ENCODE data around the gene TERB2.
"Not testable (repeated sequence)": the region's sequence is repeated elsewhere in the genome, so short reads cannot be mapped to it uniquely, and the experiment has no call there.

TERB2 gene

DNA sequence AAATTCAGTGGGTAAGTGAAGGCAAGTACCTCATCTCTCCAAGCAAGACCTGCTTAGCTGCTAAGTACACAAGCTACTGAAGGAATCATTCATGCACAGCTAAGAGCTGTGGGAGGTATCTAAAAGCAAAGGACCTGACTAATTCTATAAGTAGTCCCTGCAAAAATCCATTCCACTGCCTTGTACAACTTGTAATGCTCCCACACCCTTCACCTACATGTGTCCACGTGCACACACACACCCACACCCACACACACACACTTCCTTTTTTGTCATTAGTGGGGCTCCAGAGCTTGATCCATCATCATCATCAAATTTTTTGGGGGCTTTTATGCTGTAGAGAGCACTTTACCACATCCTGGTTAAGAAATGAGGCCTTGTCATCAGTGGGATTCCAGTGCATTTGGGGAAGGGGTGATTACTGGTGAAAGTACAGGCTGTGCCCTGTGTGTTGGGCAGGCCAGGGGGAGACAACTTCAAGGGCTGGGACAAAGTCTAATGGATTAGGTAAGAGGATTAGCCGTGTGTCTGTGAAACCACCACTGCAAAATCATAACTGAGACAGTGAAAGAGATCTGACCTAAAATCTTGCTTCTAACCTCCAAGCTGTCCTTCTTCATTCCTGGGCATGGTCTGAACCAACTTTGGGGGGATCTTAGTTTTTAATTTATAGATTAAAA is 47.4 kb downstream of the TERB2 start:
- DNase-seq (ENCODE audit: low spot score): not testable (repeated sequence)

DNA sequence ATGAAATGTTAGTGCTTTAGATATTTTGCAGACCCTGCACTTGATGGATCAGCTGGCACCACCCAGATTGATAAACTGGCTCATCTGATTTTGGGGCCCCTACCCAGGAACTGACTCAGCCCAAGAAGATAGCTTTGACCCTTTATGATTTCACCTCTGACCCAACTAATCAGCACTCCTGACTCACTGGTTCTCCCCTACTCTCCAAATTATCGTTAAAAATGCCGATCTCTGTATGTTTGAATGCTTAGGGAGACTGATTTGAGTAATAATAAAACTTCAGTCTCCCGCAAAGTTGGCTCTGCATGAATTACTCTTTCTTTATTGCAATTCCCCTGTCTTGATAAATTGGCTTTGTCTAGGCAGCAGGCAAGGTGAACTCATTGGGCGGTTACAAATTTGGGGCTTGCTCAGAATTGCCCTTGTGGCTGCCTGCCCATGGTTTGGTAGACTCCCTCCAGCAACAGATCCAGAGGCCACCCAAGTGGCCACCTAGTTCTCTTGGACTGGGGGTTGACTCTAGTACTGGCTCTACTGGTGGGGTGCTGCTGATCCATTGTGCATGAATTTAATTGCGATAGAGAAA is 48.2 kb downstream of the TERB2 start:
- DNase-seq (ENCODE audit: low spot score): not testable (repeated sequence)

DNA sequence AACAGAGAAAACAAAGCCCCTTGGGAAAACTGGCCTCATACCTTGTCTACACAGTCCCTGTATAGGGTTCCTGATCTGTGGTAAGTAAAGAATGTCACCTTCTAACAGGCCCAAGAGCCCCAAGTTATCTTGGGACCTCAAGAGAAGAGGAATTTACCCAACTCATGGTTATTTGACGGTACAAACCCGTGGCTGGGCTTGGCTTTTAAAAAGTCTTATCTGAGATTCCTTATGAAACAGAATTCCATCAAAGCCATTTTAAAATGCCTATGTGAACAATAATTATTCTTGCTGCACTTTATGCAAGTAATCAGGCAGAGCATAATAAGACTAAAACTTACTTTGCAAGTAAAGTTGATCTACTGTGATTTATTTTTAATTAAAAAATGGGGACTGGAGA is 52.6 kb downstream of the TERB2 start:
- no peak for DNase-seq (ENCODE audit: low spot score)

DNA sequence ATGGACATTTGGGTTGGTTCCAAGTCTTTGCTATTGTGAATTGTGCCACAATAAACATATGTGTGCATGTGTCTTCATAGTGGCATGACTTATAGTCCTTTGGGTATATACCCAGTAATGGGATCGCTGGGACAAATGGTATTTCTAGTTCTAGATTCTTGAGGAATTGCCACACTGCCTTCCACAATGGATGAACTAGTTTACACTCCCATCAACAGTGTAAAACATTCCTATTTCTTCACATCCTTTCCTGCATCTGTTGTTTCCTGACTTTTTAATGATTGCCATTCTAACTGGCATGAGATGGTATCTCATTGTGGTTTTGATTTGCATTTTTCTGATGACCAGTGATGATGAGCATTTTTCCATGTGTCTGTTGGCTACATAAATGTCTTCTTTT is 58.6 kb downstream of the TERB2 start:
- DNase-seq (ENCODE audit: low spot score): not testable (repeated sequence)

DNA sequence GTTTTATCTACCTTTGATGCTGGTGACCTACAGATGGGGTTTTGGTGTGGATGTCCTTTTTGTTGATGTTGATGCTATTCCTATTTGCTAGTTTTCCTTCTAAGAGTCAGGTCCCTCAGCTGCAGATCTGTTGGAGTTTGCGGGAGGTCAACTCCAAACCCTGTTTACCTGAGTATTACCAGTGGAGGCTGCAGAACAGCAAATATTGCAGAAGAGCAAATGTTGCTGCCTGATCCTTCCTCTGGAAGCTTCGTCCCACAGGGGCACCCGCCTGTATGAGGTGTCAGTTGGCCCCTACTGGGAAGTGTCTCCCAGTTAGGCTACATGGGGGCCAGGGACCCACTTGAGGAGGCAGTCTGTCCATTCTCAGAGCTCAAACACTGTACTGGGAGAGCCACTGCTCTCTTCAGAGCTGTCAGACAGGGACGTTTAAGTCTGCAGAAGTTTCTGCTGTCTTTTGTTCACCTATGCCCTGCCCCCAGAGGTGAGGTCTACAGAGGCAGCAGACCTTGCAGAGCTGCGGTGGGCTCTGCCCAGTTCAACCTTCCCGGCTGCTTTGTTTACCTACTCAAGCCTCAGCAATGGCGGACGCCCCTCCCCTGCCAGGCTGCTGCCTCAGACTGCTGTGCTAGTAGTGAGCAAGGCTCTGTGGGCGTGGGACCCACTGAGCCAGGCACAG is 63.9 kb downstream of the TERB2 start:
- not testable (repeated sequence) for DNase-seq (ENCODE audit: low spot score)

DNA sequence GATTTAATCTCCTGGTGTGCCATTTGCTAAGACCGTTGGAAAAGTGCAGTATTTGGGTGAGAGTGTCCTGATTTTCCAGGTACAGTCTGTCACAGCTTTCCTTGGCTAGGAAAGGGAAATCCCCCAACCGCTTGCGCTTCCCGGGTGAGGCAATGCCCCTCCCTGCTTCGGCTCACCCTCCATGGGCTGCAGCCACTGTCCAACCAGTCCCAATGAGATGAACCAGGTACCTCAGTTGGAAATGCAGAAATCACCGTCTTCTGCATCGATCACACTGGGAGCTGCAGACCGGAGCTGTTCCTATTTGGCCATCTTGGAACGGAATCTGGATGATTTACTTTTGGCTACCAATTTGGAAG is 64.4 kb downstream of the TERB2 start:
- DNase-seq (ENCODE audit: low spot score): not testable (repeated sequence)

DNA sequence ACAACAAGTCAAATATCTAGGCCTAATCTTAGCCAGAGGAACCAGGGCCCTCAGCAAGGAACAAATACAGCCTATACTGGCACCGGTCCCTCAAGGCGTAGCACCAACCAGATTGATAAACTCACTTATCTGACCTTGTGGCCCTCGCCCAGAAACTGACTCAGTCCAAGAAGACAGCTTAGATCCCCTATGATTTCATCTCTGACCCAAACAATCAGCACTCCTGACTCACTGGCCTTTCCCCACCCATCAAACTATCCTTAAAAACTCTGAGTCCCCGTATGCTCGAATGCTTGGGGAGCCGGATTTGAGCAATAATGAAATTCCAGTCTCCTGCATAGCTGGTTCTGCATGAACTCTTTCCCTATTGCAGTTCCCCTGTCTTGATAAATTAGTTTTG is 64.9 kb downstream of the TERB2 start:
- no peak for DNase-seq (ENCODE audit: low spot score)

DNA sequence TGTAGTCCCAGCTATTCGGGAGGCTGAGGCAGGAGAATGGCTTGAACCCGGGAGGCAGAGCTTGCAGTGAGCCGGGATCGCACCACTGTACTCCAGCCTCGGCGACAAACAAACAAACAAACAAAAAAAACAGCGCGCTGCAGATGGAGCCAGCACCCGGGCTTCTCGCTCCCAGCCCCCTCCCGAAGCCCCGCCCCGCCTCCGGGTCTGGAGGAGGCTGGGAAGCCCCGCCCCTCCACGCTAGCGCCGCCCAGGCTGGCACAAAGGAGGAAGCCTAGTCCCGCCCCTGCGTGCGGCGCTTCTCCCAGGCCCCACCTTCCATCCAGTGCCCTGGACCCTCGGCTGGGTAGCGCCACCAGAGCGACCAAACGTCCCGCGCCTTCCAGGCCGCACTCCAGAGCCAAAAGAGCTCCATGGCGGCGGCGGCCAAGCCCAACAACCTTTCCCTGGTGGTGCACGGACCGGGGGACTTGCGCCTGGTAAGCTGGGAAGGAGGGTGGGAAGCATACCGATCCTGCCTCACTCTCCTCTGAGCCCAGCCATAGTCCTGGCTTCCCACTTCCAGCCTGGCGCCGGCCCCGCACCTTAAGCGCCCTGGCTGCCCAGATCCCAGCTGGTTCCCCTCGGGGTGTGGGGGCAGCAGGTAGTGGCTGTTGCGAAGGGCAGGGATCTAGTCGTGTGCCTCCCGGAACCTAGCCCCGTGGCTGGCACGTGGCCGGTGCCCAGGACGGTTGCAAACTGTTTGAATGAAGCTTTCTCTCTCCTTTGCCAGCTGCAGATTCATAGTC is 66.6 kb downstream of the TERB2 start, which contains the start of gene SORD:
SORD (plus strand) TSS at position 325 of the 788 bp plus-strand sequence; CDS start at position 414, 89 bp downstream.
- DNase-seq (ENCODE audit: low spot score): peak; percentile 94

DNA sequence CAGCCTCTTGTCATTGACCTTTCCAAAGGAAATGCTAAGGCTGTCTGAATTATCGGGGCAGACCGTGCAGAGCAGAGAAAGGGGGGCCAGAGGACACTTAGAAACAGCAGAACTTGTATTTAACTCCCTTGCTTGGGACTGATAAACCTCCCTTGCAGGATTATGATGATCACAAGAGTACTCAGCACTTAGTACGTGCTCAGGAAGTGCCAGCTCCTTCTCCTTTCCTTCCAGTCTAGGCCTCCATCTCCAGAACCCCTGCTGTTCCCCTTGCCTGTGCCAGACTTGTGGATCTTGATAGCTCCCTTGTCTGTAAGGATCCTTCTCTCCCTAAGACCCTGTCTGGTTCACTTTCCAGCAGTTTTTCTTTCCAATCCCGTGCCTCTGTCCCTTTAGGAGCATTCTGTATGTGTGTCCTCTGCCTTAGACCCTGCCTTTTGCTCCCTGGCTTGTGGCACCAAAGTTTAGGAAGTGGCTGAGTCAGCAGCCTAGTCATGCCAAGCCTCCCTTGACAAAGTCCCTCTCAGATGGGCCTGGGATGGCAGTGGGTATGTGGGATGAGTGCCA is 67.3 kb downstream of the TERB2 start:
- no peak for DNase-seq (ENCODE audit: low spot score)

DNA sequence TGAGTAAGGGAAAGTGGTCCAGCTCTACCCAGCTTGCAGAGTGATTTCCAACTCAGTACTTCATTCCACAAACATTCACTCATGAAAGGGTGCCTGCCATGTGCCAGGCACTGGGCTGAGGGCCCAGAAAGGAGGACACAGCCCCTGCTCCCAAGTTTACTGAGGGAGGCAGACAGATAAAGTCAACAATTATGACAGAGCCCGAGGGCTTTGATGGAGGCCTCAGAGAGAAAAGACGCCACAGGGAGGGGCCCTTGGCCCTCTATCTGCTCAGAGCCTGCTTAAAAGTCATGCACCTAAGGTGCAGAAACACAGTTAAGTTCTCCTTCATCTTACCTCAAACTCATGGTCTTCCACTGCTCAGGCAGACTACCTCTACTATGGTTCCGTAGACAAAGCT is 68.2 kb downstream of the TERB2 start:
- DNase-seq (ENCODE audit: low spot score): not testable (repeated sequence)

DNA sequence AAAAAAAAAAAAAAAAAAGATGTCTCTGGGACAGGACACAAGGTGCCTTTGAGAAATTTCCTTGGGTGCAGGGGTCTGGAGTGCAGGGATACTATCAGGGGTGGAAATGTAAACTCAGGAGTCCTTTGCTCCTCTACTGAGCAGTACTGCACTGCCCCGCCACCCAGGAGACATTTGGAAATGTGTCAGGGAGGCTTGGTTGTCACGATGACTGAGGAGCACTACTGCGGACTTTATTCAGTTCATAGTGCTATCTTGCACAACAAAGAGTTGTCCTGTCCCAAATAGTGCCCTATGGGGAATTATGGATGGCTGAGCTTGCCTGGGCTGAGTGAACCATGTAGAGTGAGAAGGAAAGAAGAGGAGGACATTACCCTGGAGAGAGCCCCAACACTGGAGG is 69.1 kb downstream of the TERB2 start:
- DNase-seq (ENCODE audit: low spot score): not testable (repeated sequence)

DNA sequence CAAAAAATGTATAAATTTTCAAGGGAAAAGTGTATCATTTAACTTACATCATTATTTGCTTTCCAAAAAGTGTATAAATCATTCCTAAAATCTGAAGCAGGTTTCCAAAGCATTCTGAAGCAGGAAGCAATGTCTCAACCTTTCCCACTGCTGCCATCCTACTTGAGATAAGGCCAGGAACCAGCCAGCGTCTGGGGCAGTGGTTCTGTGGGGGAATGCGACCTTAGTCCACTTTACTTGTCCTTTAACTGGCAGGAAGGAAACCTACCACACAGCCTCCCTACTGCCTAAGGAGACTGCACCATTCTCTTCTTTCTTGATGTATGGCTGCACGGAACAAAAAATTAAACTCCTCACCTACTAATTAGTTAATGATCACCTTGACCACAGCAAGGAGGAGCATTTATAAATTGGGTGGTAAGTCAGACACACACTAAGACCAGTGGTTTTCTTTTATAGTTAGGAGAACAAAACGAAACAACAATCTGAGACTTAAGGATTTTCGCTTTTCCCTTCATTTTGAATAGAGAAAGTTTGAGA is 70.2 kb downstream of the TERB2 start:
- DNase-seq (ENCODE audit: low spot score): no peak

DNA sequence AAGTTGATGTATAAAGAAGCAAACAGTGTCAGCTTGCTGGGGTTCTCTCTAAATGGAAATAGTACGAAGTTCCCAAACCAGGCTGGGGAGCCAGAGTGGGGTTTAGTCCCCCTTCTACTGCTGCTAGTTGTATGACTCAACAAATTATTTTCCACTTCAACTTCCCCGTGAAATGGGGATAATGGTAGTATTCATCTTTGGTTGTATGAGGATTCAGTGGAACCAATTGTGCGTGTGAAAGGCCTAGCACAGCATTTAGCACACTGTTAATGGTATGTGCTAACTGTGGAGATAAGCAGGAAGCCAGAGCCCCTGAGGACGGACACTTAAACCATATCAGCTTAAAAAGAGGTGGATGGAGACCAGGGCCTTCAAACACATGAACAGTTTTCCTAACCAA is 70.7 kb downstream of the TERB2 start:
- no peak for DNase-seq (ENCODE audit: low spot score)
